CD14-positive monocyte (primary cell): ENCODE measurements around the gene HOXD10. TPM values are rescaled to one million over a fixed set of nuclear protein-coding genes. Genes with fewer than 3 reads are reported as not detected.

ENCODE experiments used
- DNase-seq, 3 donors: peaks; one replicate each; pipeline ENCODE4 v3.0.0-alpha.2; 2011 to 2022
- H2AFZ ChIP-seq: 2 replicates; pipeline ENCODE4 v1.6.0; 2012; ENCODE audit warnings: mild to moderate bottlenecking, low read depth, low read length, inconsistent platforms; ENCODE audit not compliant: insufficient read depth, poor library complexity, severe bottlenecking
- H3K27ac ChIP-seq, 2 donors: 1 replicate in 1 of 2; 2 replicates in 1 of 2; pipeline ENCODE4 v1.5.1; 2012 to 2013; ENCODE audit warnings: low read length in 2 of 2, control low read depth in 1 of 2, inconsistent platforms in 1 of 2, low read depth in 1 of 2, mild to moderate bottlenecking in 1 of 2
- H3K27me3 ChIP-seq, 2 donors: one replicate each; pipeline versions ENCODE4 v1.6.0 to v1.6.1; 2011 to 2013; ENCODE audit warnings: low read length in 2 of 2; ENCODE audit not compliant: control insufficient read depth in 2 of 2, insufficient read depth in 2 of 2
- H3K36me3 ChIP-seq, 2 donors: replicated peaks in 1 of 2; 1 replicate in 1 of 2; 2 replicates in 1 of 2; pipeline versions ENCODE4 v1.5.1 to v1.6.1; 2012 to 2013; ENCODE audit warnings: low read length in 2 of 2, control low read depth in 1 of 2, inconsistent platforms in 1 of 2, mild to moderate bottlenecking in 1 of 2; ENCODE audit not compliant: insufficient read depth in 2 of 2, control insufficient read depth in 1 of 2
- H3K4me1 ChIP-seq, 2 donors: 1 replicate in 1 of 2; 2 replicates in 1 of 2; pipeline versions ENCODE4 v1.5.1 to v1.6.1; 2012 to 2013; ENCODE audit warnings: low read length in 2 of 2, control low read depth in 1 of 2, inconsistent platforms in 1 of 2, mild to moderate bottlenecking in 1 of 2, moderate library complexity in 1 of 2; ENCODE audit not compliant: insufficient read depth in 2 of 2, control insufficient read depth in 1 of 2
- H3K4me2 ChIP-seq: replicated peaks from 2 replicates; pipeline ENCODE3; 2012; ENCODE audit warnings: low read length, moderate library complexity, mild to moderate bottlenecking; ENCODE audit not compliant: poor library complexity, severe bottlenecking; ENCODE audit errors: extremely low read depth
- H3K4me3 ChIP-seq, 3 experiments: fragments of 200-600 bp in 1 of 3; sonication (generic) in 1 of 3; replicated peaks in 1 of 3; 1 replicate in 2 of 3; 2 replicates in 1 of 3; pipeline ENCODE4 v1.5.1; 2011 to 2013; ENCODE audit warnings: low read length in 3 of 3, mild to moderate bottlenecking in 3 of 3, control low read depth in 2 of 3, low read depth in 2 of 3, inconsistent platforms in 1 of 3, moderate library complexity in 1 of 3
- H3K79me2 ChIP-seq: 2 replicates; pipeline ENCODE4 v1.6.0; 2012; ENCODE audit warnings: mild to moderate bottlenecking, control low read depth, inconsistent platforms, low read length, moderate library complexity; ENCODE audit not compliant: insufficient read depth
- H3K9ac ChIP-seq: 2 replicates; pipeline ENCODE4 v1.6.0; 2017; ENCODE audit warnings: low read length, mild to moderate bottlenecking; ENCODE audit not compliant: insufficient read depth, poor library complexity, severe bottlenecking
- H3K9me3 ChIP-seq, 2 donors: replicated peaks in 1 of 2; 1 replicate in 1 of 2; 2 replicates in 1 of 2; pipeline versions ENCODE4 v1.5.1 to v1.6.1; 2012 to 2013; ENCODE audit warnings: low read length in 2 of 2, control low read depth in 1 of 2; ENCODE audit not compliant: control insufficient read depth in 1 of 2, insufficient read depth in 1 of 2
- H4K20me1 ChIP-seq: 2 replicates; pipeline ENCODE4 v1.6.0; 2012; ENCODE audit warnings: mild to moderate bottlenecking, low read length, control low read depth, moderate library complexity; ENCODE audit not compliant: insufficient read depth
- H3K27ac Mint-ChIP-seq, 7 donors: one replicate each; pipeline ENCODE4 v1.8.0; 2020; ENCODE audit warnings: mild to moderate bottlenecking in 7 of 7, mixed read lengths in 7 of 7, moderate library complexity in 6 of 7, inconsistent platforms in 2 of 7
- H3K27me3 Mint-ChIP-seq, 3 donors: one replicate each; pipeline ENCODE4 v1.8.0; 2021 to 2022; ENCODE audit warnings: low read depth in 3 of 3, mild to moderate bottlenecking in 3 of 3, mixed read lengths in 3 of 3, moderate library complexity in 3 of 3, inconsistent platforms in 1 of 3
- H3K36me3 Mint-ChIP-seq, 2 donors: one replicate each; pipeline ENCODE4 v1.8.0; 2020; ENCODE audit warnings: mixed read lengths in 2 of 2, inconsistent platforms in 1 of 2, mild to moderate bottlenecking in 1 of 2
- H3K4me1 Mint-ChIP-seq: one replicate; pipeline ENCODE4 v1.8.0; 2020; ENCODE audit warnings: mild to moderate bottlenecking, mixed read lengths
- H3K4me3 Mint-ChIP-seq, 2 donors: one replicate each; pipeline ENCODE4 v1.8.0; 2020; ENCODE audit warnings: mild to moderate bottlenecking in 2 of 2, mixed read lengths in 2 of 2, moderate library complexity in 1 of 2
- H3K9me3 Mint-ChIP-seq, 7 donors: one replicate each; pipeline ENCODE4 v1.8.0; 2020 to 2022; ENCODE audit warnings: mixed read lengths in 7 of 7, mild to moderate bottlenecking in 6 of 7, moderate library complexity in 6 of 7, inconsistent platforms in 2 of 7
- CTCF ChIP-seq: fragments of 200-600 bp; IDR thresholded peaks from one replicate; pipeline ENCODE4 v1.8.0; 2022; ENCODE audit warnings: antibody characterized with exemption, mild to moderate bottlenecking
- WGBS: methylation state at CpG from one replicate; pipeline ENCODE4 v1.1.5; 2013; ENCODE audit warnings: missing lambda C conversion rate; ENCODE audit not compliant: insufficient coverage; 5-methylcytosine and 5-hydroxymethylcytosine counted together
- intact Hi-C, 2 donors: fragments of 100-400 bp; cut with micrococcal nuclease; formaldehyde crosslinking; loops; one replicate each; pipeline versions ENCODE4 v1.15.0 to v1.15.1; 2023
- polyA plus RNA-seq, 3 donors: library from polyadenylated mRNA; depleted of rRNA in 1 of 3; unstranded in 2 of 3; stranded (reverse) in 1 of 3; fragments of 300-500 nt in 2 of 3; fragments of >200 nt in 1 of 3; fragmentation: Illumina TruSeq in 2 of 3; gene quantifications; 1 replicate in 2 of 3; 2 replicates in 1 of 3; pipeline ENCODE4 v1.2.3, GENCODE V29; 2012 to 2021
- small RNA-seq: library from RNA; depleted of rRNA; stranded (forward); fragments of <200 nt; gene quantifications from one replicate; pipeline ENCODE3, GENCODE V24; 2012; ENCODE audit warnings: low read depth; ENCODE audit not compliant: insufficient read length

The HOXD10 gene
- polyA plus RNA-seq, 3 donors, result not detected

GRCh38 chr2:176169181-176169580 lies 52.6 kb downstream of the HOXD10 start:
- peaks cover 0 to 3% of the 10 kb centered on the region in 2 donors for H3K36me3 Mint-ChIP-seq
- H3K27ac Mint-ChIP-seq, result no peak overlapping the region
- Histone ChIP-seq H3K27me3 (peaks cover 88 to 100% of the 10 kb centered on the region in 2 donors), H3K27ac (no peak overlapping the region), H4K20me1 (no peaks in the 10 kb centered on the region), H3K36me3 (no peaks in the 10 kb centered on the region), H3K4me2 (no peak overlapping the region), H3K9ac (no peak overlapping the region), H3K9me3 (peaks cover 0 to 43% of the 10 kb centered on the region in 2 donors), H3K4me1 (no peaks in the 10 kb centered on the region), H3K79me2 (no peaks in the 10 kb centered on the region), H2AFZ (no peak overlapping the region), H3K4me3 (no peak overlapping the region)
- H3K4me3 Mint-ChIP-seq, result peak overlapping the region in 1 of 2 donors; percentile 52
- peaks cover 0 to 37% (median 15%) of the 10 kb centered on the region in 7 donors for H3K9me3 Mint-ChIP-seq
- no peak for DNase-seq
- H3K4me1 Mint-ChIP-seq, result no peaks in the 10 kb centered on the region
- 83% methylated on average over 5 of the region's 5 CpGs for WGBS
- H3K27me3 Mint-ChIP-seq, result peaks cover 92 to 100% (median 100%) of the 10 kb centered on the region in 3 donors
- intact Hi-C loops, result no loop called here
- TF ChIP-seq CTCF, result no peak

Small RNA genes lying within 50 kb of the gene (small RNA-seq; reads per million reads assigned to genes)
- gene MIR10B, result not detected

Other genes with a start within 250 kb of the HOXD10 start
- gene LNPK, start 114.5 kb upstream of the HOXD10 start, polyA plus RNA-seq, result 10 to 100 TPM in 2 of 3 donors, 1 to 10 TPM in 1; 8.1 to 15.3 (median 11.7) TPM
- not detected for gene EVX2, start 32.8 kb upstream of the HOXD10 start, polyA plus RNA-seq
- not detected for gene HOXD13, start 24.1 kb upstream of the HOXD10 start, polyA plus RNA-seq
- gene HOXD12, start 17.0 kb upstream of the HOXD10 start, polyA plus RNA-seq, result not detected
- gene HOXD11, start 9.5 kb upstream of the HOXD10 start, polyA plus RNA-seq, result not detected
- not detected for gene HOXD9, start 5.9 kb downstream of the HOXD10 start, polyA plus RNA-seq
- not detected for gene HOXD8, start 12.9 kb downstream of the HOXD10 start, polyA plus RNA-seq
- not detected for gene HOXD4, start 34.8 kb downstream of the HOXD10 start, polyA plus RNA-seq
- not detected for gene HOXD3, start 40.5 kb downstream of the HOXD10 start, polyA plus RNA-seq
- not detected for gene HOXD1, start 71.9 kb downstream of the HOXD10 start, polyA plus RNA-seq
- 1 to 10 TPM; 7.6 to 9.8 (median 7.6) TPM for gene MTX2, start 152.7 kb downstream of the HOXD10 start, polyA plus RNA-seq